H1 (cell line): Measurements from ENCODE around the gene TPPP3. TPM values are rescaled to one million over a fixed set of nuclear protein-coding genes. Genes with fewer than 3 reads are reported as not detected.

Experiments used
- GABPA ChIP-seq: IDR thresholded peaks from 2 replicates; pipeline ENCODE4 v1.6.1; 2011; ENCODE audit warnings: mild to moderate bottlenecking, low read length, moderate library complexity, borderline replicate concordance; ENCODE audit not compliant: insufficient read depth
- NANOG ChIP-seq: IDR thresholded peaks from 2 replicates; pipeline ENCODE4 v1.6.1; 2011; ENCODE audit warnings: low read length, low read depth, mild to moderate bottlenecking, inconsistent platforms; ENCODE audit not compliant: insufficient read depth, poor library complexity, severe bottlenecking
- RBBP5 ChIP-seq: IDR thresholded peaks from 2 replicates; pipeline ENCODE4 v1.7.1; 2012; ENCODE audit warnings: low read depth, mild to moderate bottlenecking, inconsistent platforms, low read length, moderate library complexity, borderline replicate concordance
- polyA plus RNA-seq, 7 experiments: library from polyadenylated mRNA; depleted of rRNA in 3 of 7; stranded (reverse) in 5 of 7; unstranded in 2 of 7; fragments of >200 nt in 5 of 7; fragments of 200-250 nt in 2 of 7; gene quantifications; 1 replicate in 5 of 7; 2 replicates in 1 of 7; 4 replicates in 1 of 7; pipeline versions ENCODE4 v1.2.1 to v1.2.3, GENCODE V29; 2011 to 2013; ENCODE audit warnings: missing spikeins in 2 of 7, mixed read lengths in 2 of 7
- total RNA-seq: library from RNA; stranded (reverse); fragmentation: NEBNext Ultra II Directional; extraction: Animal tissue kit (Norgen Biotek cat#: 25700); gene quantifications from 2 replicates; pipeline ENCODE4 v1.2.1, GENCODE V29; 2021

TPPP3 gene
- total and polyA plus RNA-seq, 2 of the 8 experiments (the other 6 are each of a cell fraction or from before 2014, with no cell fraction given): 0.77 to 1.0 TPM

DNA sequence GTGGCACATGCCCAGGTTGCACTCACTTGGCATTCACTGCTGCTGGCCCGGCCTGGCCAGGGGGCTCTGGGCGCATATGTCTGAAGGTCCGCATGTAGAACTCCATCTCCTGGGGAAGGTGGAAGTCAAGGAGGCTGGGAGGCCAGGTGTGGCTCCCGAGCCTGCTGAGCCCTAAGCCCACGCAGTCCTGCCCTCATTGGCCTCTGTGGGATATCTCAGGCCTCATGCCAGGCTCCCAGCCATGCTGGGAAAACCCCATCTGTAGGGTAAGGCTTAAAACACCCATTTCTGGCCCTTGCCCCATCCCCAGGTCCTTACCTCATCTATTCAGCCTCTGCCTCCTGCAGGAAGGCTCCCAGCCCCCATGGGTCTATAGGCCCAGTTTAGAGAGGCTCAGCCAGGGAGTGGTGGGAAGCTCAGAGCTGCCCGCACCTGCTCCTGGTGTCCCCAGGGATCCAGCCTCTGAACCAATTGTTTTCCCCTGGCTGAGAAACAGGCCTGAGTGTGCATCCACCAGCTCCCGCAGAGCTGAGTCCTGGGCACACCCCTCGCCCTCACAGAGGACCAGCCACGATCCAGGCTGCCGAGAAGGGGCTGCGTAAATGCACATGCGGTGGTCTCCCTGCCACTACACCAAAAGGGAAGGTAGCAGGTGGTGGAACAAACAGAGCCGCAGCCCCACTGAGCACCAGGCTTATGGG lies 2.3 kb upstream of the TPPP3 start (continued):
- TF ChIP-seq NANOG (no peak), GABPA (no peak), RBBP5 (no peak)
